HG03175 (cell line): ENCODE results near the gene SLC4A3.
"Not testable (repeated sequence)": the region's sequence is repeated elsewhere in the genome, so short reads cannot be mapped to it uniquely, and the experiment has no call there.

Source experiments
- ATAC-seq: cut with Tn5 transposase; IDR thresholded peaks from one replicate; pipeline ENCODE4 v1.9.1; 2021; ENCODE audit warnings: mild to moderate bottlenecking, moderate library complexity; ENCODE audit not compliant: unreplicated experiment

SLC4A3 gene

GRCh38 chr2:219671279-219671678 is 43.8 kb downstream of the SLC4A3 start:
- ATAC-seq: no peak

- no peak for ATAC-seq
Measured at GRCh38 chr2:219672406-219672805, 45.0 kb downstream of the SLC4A3 start.

- no peak for ATAC-seq
Measured at GRCh38 chr2:219675221-219675620, 47.8 kb downstream of the SLC4A3 start.

- ATAC-seq: no peak
Measured at GRCh38 chr2:219676586-219676985, 49.2 kb downstream of the SLC4A3 start.

- no peak for ATAC-seq
Measured at GRCh38 chr2:219679041-219679440, 51.6 kb downstream of the SLC4A3 start.

GRCh38 chr2:219679571-219679970 is 52.1 kb downstream of the SLC4A3 start:
- ATAC-seq: no peak

- no peak for ATAC-seq
Measured at GRCh38 chr2:219680958-219681693, 53.7 kb downstream of the SLC4A3 start.

- ATAC-seq: no peak
Measured at GRCh38 chr2:219681694-219682300, 54.4 kb downstream of the SLC4A3 start.

GRCh38 chr2:219683474-219683873 is 56.0 kb downstream of the SLC4A3 start:
- ATAC-seq: not testable (repeated sequence)

GRCh38 chr2:219684721-219685689 is 57.6 kb downstream of the SLC4A3 start:
- ATAC-seq: peak; percentile 98

- ATAC-seq: no peak
Measured at GRCh38 chr2:219687272-219687671, 59.8 kb downstream of the SLC4A3 start.

GRCh38 chr2:219687882-219688559 is 60.6 kb downstream of the SLC4A3 start:
- ATAC-seq: no peak

- no peak for ATAC-seq
Measured at GRCh38 chr2:219688560-219689445, 61.4 kb downstream of the SLC4A3 start.

GRCh38 chr2:219689676-219690628 is 62.5 kb downstream of the SLC4A3 start:
- ATAC-seq: peak; percentile 51

GRCh38 chr2:219691571-219691970 is 64.1 kb downstream of the SLC4A3 start:
- ATAC-seq: no peak
